K562 (cell line): ENCODE measurements around the gene FOXM1. TPM values are rescaled to one million over a fixed set of nuclear protein-coding genes. Genes with fewer than 3 reads are reported as not detected.

Experiments used
- CREB3 ChIP-seq: fragments of 450-650 bp; conservative IDR thresholded peaks from 2 replicates; pipeline ENCODE4 v1.6.1; 2016; ENCODE audit warnings: missing genetic modification characterization, low read depth, mild to moderate bottlenecking, missing compliant biosample characterization, moderate library complexity
- DIDO1 ChIP-seq: fragments of 450-650 bp; IDR thresholded peaks from 2 replicates; pipeline ENCODE4 v1.6.1; 2016; ENCODE audit warnings: low read depth, missing biosample characterization, missing genetic modification characterization
- FOXJ3 ChIP-seq: sonication (generic); formaldehyde crosslinking; IDR thresholded peaks from 2 replicates; pipeline ENCODE4 v1.4.0; 2020; ENCODE audit warnings: mild to moderate bottlenecking, missing genetic modification reagents
- HEY1 ChIP-seq: fragments of 250-450 bp; sonication (Bioruptor Pico); IDR thresholded peaks from 2 replicates; pipeline ENCODE4 v1.5.0; 2020; ENCODE audit warnings: mild to moderate bottlenecking, moderate library complexity, borderline replicate concordance
- HMBOX1 ChIP-seq: sonication (generic); IDR thresholded peaks from 2 replicates; pipeline ENCODE4 v1.6.1; 2016
- MCM7 ChIP-seq, 2 experiments: fragments of 450-650 bp; IDR thresholded peaks; 2 replicates each; pipeline ENCODE4 v1.6.1; 2016 to 2018
- MXI1 ChIP-seq: IDR thresholded peaks from 2 replicates; pipeline ENCODE4 v1.6.1; 2011; ENCODE audit warnings: low read depth, mild to moderate bottlenecking, improper control_type of control experiment, low read length
- NFRKB ChIP-seq: fragments of 450-650 bp; IDR thresholded peaks from 2 replicates; pipeline ENCODE4 v1.6.1; 2016; ENCODE audit warnings: low read depth
- NR2F6 ChIP-seq: fragments of 450-650 bp; formaldehyde crosslinking; IDR thresholded peaks from 2 replicates; pipeline ENCODE4 v1.4.0; 2020; ENCODE audit warnings: mild to moderate bottlenecking
- RBM17 ChIP-seq: fragments of 200-400 bp; formaldehyde crosslinking; IDR thresholded peaks from 2 replicates; pipeline ENCODE4 v1.6.1; 2017; ENCODE audit warnings: low read depth, mild to moderate bottlenecking, low read length, borderline replicate concordance
- SIN3A ChIP-seq, 2 experiments: fragments of 150-350 bp in 1 of 2; IDR thresholded peaks; 2 replicates each; pipeline ENCODE4 v1.6.1; 2011 to 2016; ENCODE audit warnings: borderline replicate concordance in 2 of 2, low read depth in 2 of 2, low read length in 2 of 2, mild to moderate bottlenecking in 2 of 2, moderate library complexity in 2 of 2; ENCODE audit not compliant: control insufficient read depth in 1 of 2
- YY1 ChIP-seq, 3 experiments: IDR thresholded peaks; 2 replicates each; pipeline ENCODE4 v1.6.1; 2011; ENCODE audit warnings: low read length in 2 of 3, mild to moderate bottlenecking in 2 of 3, moderate library complexity in 2 of 3, borderline replicate concordance in 1 of 3, control low read depth in 1 of 3, low read depth in 1 of 3; ENCODE audit not compliant: insufficient read depth in 3 of 3, insufficient replicate concordance in 2 of 3, control insufficient read depth in 1 of 3, insufficient read length in 1 of 3; ENCODE audit errors: extremely low read depth in 1 of 3
- ZBTB12 ChIP-seq: fragments of 250-450 bp; sonication (Bioruptor Pico); IDR thresholded peaks from 2 replicates; pipeline ENCODE4 v1.4.0; 2020
- ZNF121 ChIP-seq: sonication (generic); formaldehyde crosslinking; conservative IDR thresholded peaks from 2 replicates; pipeline ENCODE4 v1.8.0; 2022; ENCODE audit warnings: missing genetic modification reagents
- ZNF609 ChIP-seq: sonication (generic); formaldehyde crosslinking; IDR thresholded peaks from 2 replicates; pipeline ENCODE4 v1.8.1; 2023; ENCODE audit warnings: missing genetic modification reagents, mild to moderate bottlenecking, borderline replicate concordance
- ZNF699 ChIP-seq: fragments of 250-450 bp; sonication (Bioruptor Pico); IDR thresholded peaks from 2 replicates; pipeline ENCODE4 v1.8.0; 2021; ENCODE audit warnings: mild to moderate bottlenecking, moderate library complexity; ENCODE audit not compliant: insufficient replicate concordance
- polyA plus RNA-seq, 8 experiments: library from polyadenylated mRNA; depleted of rRNA in 4 of 8; stranded (reverse) in 5 of 8; unstranded in 3 of 8; fragments of >200 nt; fragmentation: Nextera tagmentation in 2 of 8; fragmentation: Illumina TruSeq in 1 of 8; extraction: Ambion mirVana in 2 of 8; extraction: Trizol in 1 of 8; gene quantifications; 2 replicates each; pipeline versions ENCODE4 v1.2.1 to v1.2.3, GENCODE V29; 2011 to 2014; ENCODE audit warnings: inconsistent platforms in 1 of 8, missing spikeins in 1 of 8
- total RNA-seq, 7 experiments: library from RNA; depleted of rRNA in 6 of 7; stranded (reverse); fragments of >200 nt in 6 of 7; fragmentation: Illumina TruSeq in 2 of 7; extraction: Trizol in 2 of 7; gene quantifications; 2 replicates each; pipeline versions ENCODE4 v1.2.1 to v1.2.3, GENCODE V29; 2011 to 2021; ENCODE audit warnings: low replicate concordance in 1 of 7

Gene FOXM1
- total and polyA plus RNA-seq, 9 of the 15 experiments (the other 6 are each of a cell fraction or from before 2014, with no cell fraction given), result 8.9 to 46.9 (median 17.2) TPM

GRCh38 chr12:2813214-2814185 is 63.5 kb downstream of the FOXM1 start (continued):
- TF ChIP-seq CREB3 (no peak), ZBTB12 (CRISPR knock-in tag) (no peak), ZNF699 (no peak), MXI1 (no peak), FOXJ3 (CRISPR knock-in tag) (no peak), NFRKB (no peak), MCM7 (IDR thresholded peaks at IDR 0.05) (no peak), ZNF609 (no peak), SIN3A (IDR thresholded peaks at IDR 0.05; ENCODE audit: borderline replicate concordance in 2 of 2, control insufficient read depth in 1 of 2, low read depth in 2 of 2, low read length in 2 of 2) (peak in 1 of 2 experiments; percentile 23; a peak in 1 of 4 replicates), NR2F6 (CRISPR knock-in tag) (no peak), HMBOX1 (no peak), YY1 (IDR thresholded peaks at IDR 0.05; ENCODE audit: borderline replicate concordance in 1 of 3, control insufficient read depth in 1 of 3, extremely low read depth in 1 of 3, insufficient read depth in 3 of 3, insufficient read length in 1 of 3, insufficient replicate concordance in 2 of 3, low read depth in 1 of 3, low read length in 2 of 3) (no peak), HEY1 (no peak), RBM17 (no peak), DIDO1 (tag) (no peak), ZNF121 (CRISPR knock-in tag) (peak; percentile 91)
